ENCODE results near the gene SMYD4. TPM values are rescaled to one million over a fixed set of nuclear protein-coding genes. Genes with fewer than 3 reads are reported as not detected.
"Not testable (repeated sequence)": the region's sequence is repeated elsewhere in the genome, so short reads cannot be mapped to it uniquely, and the experiment has no call there.

SMYD4 gene
- total and polyA plus RNA-seq, 12 donors: 5.1 to 20.2 (median 14.6) TPM

- no peak for DNase-seq
- H3K4me1 ChIP-seq (replicated peaks in 1 of 2): peaks cover 0 to 8% of the 10 kb centered on the region in 2 donors
- H3K4me3 ChIP-seq: no peak overlapping the region
- no peak overlapping the region for H3K27ac ChIP-seq
- no peaks in the 10 kb centered on the region for H3K27me3 ChIP-seq
- TF ChIP-seq POLR2A (IDR thresholded peaks at IDR 0.05): no peak
- TF ChIP-seq CTCF (IDR thresholded peaks at IDR 0.05): no peak
- intact Hi-C loops (cut with DNase I): no loop called here
- no peaks in the 10 kb centered on the region for H3K36me3 ChIP-seq (replicated peaks in 1 of 2)
- no peaks in the 10 kb centered on the region for H3K9me3 ChIP-seq (replicated peaks in 1 of 3)
- 92 to 100% (median 95%) methylated on average over 4 to 12 of the region's 12 CpGs for WGBS, 4 donors
Observed at GRCh38 chr17:1745513-1746020, 84.1 kb downstream of the SMYD4 start.

GRCh38 chr17:1744551-1745512, 84.9 kb downstream of the SMYD4 start:
- Histone ChIP-seq H3K27ac (no peak overlapping the region), H3K27me3 (no peaks in the 10 kb centered on the region), H3K4me1 (replicated peaks in 1 of 2) (peaks cover 0 to 8% of the 10 kb centered on the region in 2 donors), H3K9me3 (replicated peaks in 1 of 3) (no peaks in the 10 kb centered on the region), H3K4me3 (no peak overlapping the region), H3K36me3 (replicated peaks in 1 of 2) (no peaks in the 10 kb centered on the region)
- TF ChIP-seq POLR2A (IDR thresholded peaks at IDR 0.05) (no peak), CTCF (IDR thresholded peaks at IDR 0.05) (no peak)
- WGBS, 4 donors: 78 to 87% (median 82%) methylated on average over 14 to 29 of the region's 29 CpGs
- intact Hi-C loops (cut with DNase I): no loop called here
- DNase-seq: peak in 1 of 7 donors; percentile 50

- Histone ChIP-seq H3K36me3 (replicated peaks in 1 of 2) (no peaks in the 10 kb centered on the region), H3K4me1 (replicated peaks in 1 of 2) (peaks cover 0 to 8% of the 10 kb centered on the region in 2 donors), H3K4me3 (no peak overlapping the region), H3K27ac (no peak overlapping the region), H3K9me3 (replicated peaks in 1 of 3) (no peaks in the 10 kb centered on the region), H3K27me3 (no peaks in the 10 kb centered on the region)
- 80 to 92% (median 90%) methylated on average over 1 to 2 of the region's 2 CpGs for WGBS, 4 donors
- no peak for DNase-seq
- TF ChIP-seq CTCF (IDR thresholded peaks at IDR 0.05): no peak
- TF ChIP-seq POLR2A (IDR thresholded peaks at IDR 0.05): no peak
- intact Hi-C loops (cut with DNase I): no loop called here
Observed at GRCh38 chr17:1743088-1743439, 86.6 kb downstream of the SMYD4 start.

GRCh38 chr17:1742371-1743087, 87.2 kb downstream of the SMYD4 start, which contains the start of gene SERPINF2:
TSS of gene SERPINF2 (plus strand) at chr17:1742871. CDS start at chr17:1744996, 2,125 bp downstream.
- TF ChIP-seq CTCF (IDR thresholded peaks at IDR 0.05): no peak
- DNase-seq: no peak
- Histone ChIP-seq H3K4me3 (no peak within 1 kb of the TSS), H3K27ac (no peak within 1 kb of the TSS), H3K9me3 (replicated peaks in 1 of 3) (no peaks in the 10 kb centered on the region), H3K36me3 (replicated peaks in 1 of 2) (no peaks in the 10 kb centered on the region), H3K4me1 (replicated peaks in 1 of 2) (peaks cover 0 to 8% of the 10 kb centered on the region in 2 donors), H3K27me3 (no peaks in the 10 kb centered on the region)
- 47 to 66% (median 57%) methylated on average over 7 to 10 of the region's 10 CpGs for WGBS, 4 donors
- intact Hi-C loops (cut with DNase I): no loop called here

- DNase-seq; H3K27ac ChIP-seq; H3K4me3 ChIP-seq; intact Hi-C loops (cut with DNase I); H3K27me3 ChIP-seq; H3K9me3 ChIP-seq (replicated peaks in 1 of 3); H3K36me3 ChIP-seq (replicated peaks in 1 of 2): not testable (repeated sequence)
- 93% methylated on average over 5 to 7 of the region's 7 CpGs for WGBS, 4 donors
- peaks cover 4 to 14% of the 10 kb centered on the region in 2 donors for H3K4me1 ChIP-seq (replicated peaks in 1 of 2)
Observed at GRCh38 chr17:1741899-1742298, 87.8 kb downstream of the SMYD4 start.

All from adrenal gland (tissue), 12 donors.